Stimulated activated CD4-positive, alpha-beta T cell treated with anti-CD3 and anti-CD28 coated beads, Interleukin-15, amount 100 ng/mL, for 24 hours (primary cell): ENCODE data around the gene GAPT.

ENCODE experiments used
- DNase-seq: peaks from one replicate; pipeline ENCODE4 v3.0.0-alpha.2; 2020

GAPT gene

DNA sequence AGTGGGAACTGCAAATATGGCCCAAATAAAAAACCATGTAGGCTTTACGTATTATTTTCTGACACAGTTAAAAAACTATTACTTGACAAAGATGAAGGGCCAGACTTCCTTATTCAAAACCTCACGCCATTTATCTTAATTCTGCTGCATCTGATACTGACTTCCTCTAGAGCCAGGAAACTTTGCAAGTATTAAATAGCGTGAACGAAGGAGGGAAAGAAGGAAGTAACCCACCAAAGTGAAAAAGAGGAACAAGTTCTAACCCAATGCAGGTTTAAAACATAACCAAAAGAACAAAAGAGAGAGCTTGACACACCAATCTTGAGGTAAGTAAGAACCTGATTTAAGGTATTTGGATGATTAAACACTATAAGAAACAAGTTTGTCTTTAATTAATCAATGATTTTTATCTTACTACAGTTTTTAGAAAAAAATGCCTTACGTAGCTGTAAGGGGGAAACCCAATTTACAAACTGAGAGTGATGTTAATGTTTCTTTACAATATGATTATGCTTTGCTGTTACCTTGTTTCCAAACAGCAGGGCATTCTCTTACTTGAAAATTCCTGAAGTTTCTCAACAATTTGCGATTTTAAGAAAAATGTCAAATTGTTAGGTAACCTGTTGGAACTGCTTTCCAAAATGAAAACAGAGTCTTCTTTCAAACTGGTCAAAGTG is at the start of gene GAPT:
GAPT (plus strand) TSS at position 220 of the 677 bp plus-strand sequence. CDS start 3,102 bp downstream, outside the sequence.
- no peak for DNase-seq

DNA sequence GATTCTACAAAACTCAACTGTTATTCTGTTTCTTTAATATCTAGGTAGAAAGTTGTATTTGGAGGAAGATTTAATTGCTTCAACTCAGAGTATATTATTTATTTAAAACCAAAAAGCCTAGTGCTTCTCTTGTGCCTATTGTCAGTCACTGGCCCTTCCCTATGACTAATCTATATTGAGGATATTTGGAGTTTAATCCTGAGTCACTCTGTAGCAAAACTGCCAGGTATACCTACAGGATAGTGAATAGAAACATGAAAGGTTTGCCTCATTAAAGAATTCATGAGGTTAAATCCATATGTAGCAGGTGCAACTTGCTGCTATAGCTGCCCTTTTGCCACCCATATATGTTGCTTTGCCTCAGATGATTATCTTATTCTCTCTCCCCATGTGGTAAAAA is 46.4 kb upstream of the GAPT start:
- no peak for DNase-seq

DNA sequence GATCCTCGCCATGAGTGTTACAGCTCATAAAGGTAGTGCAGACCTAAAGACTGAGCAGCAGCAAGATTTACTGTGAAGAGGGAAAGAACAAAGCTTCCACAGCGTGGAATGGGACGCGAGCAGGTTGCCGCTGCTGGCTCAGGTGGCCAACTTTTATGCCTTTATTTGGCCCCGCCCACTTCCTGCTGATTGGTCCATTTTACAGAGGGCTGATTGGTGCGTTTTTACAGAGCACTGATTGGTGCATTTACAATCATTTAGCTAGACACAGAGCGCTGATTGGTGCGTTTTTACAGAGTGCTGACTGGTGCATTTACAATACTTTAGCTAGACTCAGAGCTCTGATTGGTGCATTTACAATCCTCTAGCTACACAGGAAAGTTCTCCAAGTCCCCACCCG is 45.2 kb upstream of the GAPT start:
- DNase-seq: no peak

DNA sequence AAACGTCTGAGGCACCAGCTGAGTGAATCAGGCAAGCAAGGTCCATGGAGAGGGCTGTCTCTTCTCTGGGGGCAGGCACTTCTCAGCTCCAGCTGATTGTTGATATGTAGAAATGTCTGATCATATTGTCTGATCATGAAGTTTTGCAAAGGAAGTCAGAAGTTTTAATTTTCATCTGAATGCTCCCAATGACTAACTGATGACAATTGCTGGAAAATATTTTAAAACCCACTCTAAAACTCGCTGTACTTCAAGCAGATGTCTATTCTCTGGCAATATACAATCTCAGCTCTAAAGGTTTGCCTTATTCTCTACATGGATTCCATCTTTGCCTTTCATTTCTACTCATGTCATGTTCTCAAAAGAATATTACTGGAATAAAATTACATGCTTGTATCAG is 44.0 kb upstream of the GAPT start:
- no peak for DNase-seq

DNA sequence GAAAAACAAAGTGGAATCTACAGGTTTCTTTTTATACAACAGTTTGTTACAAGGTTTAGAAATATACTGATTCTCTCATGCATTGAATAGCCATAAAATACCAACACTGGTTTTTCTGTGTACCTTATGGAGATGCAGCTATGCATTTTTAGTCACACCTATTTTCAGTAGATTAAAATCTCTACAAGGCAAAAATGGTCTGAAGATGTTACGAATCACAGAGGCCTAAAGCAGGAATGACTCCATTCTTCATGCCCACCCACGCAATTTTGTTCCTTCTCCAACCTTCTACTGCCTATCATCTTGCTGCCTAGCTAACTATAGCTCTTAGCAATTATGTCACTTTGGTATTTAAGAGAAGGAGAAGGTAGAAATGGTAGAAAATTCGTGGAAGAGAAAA is 41.2 kb upstream of the GAPT start:
- DNase-seq: no peak

DNA sequence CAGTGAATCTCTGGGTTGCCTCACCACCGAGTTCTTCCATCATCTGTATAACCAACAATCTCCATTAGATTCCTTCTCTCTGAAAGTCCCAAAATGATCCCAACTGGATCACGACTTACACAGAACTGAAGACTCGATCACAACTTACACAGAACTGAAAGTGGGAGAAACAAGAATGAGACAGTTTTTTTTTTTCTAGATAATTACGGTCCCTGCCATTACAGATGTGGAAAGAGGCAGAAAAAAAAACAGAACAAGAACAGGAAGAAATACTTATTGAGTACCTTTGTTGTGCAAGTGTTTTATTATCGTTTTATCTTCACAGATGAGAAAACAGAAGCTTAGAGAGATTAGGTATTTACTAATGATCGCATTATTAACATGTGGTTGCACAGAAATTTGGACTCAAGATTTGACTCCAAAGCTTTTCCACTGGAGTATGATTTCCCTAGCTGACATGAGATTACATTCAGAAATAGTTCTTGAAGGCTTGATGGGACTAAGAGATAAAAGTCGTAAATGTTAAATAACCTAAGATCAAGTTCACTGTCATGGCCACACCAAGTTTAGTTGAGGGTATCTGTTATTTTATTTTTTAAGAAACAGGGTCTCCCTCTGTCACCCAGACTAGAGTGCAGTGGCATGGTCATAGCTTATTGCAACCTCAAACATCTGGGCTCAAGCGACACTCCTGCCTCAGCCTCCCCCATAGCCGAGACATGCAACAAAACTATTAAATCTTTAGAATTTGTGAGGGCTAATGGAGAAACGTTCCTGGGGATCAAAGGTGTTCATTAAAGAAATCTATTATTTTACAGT is 40.2 kb upstream of the GAPT start:
- DNase-seq: no peak

DNA sequence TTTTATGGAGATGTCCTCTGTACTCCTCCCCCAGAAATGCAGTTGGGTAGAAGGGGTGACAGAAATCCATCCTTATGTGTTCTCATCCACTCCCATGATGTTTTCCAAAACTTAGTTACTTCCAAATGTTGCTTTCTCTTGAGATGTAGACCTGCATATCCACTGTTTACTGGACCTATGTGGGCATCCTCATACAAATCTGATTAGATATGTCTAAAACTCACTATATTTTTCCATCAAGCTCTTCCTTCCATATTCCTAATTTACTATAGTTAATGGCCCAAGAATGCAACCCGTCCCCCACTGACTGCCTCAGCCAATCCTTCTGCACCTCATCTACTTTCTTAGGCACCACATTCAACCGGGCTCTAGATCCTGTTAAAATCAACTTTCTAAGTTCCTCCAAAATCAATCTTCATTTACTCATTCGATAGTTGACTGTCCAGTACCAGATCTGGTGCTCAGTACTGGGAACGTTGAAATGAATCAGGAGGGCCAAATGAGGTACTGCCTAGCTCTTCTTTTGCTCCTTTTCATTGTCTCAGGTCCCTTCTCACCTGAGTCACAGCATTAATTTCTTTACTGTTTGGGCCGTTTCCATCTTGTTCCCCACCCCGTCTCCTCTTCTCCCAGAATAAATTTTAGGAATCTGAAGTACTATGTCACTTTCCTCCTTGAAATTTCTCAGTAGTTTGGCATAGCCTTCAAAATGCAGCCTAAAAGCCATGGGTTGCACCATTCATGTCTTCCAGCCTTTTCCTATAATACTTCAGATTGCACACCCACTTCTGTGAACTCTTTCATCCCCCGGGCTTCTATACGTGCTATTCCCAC is 39.3 kb upstream of the GAPT start:
- DNase-seq: no peak

DNA sequence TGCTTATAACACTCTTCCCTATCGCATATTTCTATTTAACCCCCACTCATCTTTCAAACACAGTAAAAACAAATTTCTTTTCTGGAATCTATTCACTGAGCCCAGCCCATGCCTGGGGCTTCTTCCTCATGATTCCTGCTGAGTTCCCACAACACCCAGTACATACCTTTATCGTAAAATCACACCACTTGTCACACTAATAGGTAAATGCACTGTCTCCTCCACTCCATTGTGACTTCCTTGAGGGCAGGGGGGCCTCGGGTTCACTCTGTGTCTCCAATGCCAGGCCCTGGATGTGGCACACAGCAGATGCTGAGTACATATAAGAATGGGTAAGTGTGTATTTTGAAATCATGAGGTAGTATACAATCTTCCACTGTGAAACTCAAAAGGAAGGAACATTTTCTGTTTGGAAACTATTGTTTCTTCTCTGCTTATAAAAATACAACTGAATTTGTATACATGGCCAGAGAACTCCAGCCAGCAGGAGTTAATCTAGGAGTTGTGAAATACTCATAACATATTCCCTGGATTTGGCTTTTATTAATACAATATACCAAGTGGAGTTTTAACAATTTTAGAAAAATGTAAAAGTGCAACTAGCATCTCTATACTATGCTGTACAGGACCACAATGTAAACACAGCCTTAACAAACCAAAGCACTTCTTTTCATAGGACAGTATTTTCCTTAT is 38.5 kb upstream of the GAPT start:
- no peak for DNase-seq

DNA sequence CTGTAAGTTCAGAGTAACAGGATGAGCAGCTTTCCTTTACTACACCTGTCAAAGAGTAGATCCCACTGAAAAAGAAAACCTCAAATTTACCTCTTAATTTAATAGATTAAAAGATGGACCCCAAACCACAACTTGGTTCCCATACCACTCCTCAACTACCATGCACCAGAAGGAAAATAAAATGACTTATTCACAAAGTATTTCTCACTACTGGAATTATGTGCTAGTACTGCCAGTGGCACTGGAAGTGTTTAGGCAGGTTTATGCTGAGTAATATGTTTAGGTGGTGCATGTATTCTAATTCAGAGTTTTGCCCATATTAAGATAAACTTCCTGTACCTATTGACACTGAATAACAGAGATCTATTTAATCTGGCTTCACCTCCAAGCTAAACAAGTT is 37.9 kb upstream of the GAPT start:
- no peak for DNase-seq

DNA sequence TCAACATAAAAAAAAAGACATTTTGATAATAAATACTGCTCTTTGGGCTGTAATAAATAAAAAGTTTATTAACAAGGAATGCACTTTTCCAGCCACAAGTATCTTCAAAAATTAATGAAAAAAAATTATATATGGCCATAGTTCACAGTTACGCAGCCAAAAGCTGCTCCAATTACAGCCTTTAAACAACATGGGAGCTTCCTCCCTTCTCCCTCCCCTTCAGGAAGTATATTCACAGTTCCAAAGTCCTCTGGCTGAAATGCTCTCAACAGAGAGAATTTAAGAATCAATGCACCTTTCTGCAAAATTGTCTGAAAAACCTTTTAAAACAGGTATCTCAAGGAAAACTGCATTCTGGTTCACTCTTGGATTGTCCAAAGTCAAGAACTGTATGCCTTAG is 37.2 kb upstream of the GAPT start:
- no peak for DNase-seq

DNA sequence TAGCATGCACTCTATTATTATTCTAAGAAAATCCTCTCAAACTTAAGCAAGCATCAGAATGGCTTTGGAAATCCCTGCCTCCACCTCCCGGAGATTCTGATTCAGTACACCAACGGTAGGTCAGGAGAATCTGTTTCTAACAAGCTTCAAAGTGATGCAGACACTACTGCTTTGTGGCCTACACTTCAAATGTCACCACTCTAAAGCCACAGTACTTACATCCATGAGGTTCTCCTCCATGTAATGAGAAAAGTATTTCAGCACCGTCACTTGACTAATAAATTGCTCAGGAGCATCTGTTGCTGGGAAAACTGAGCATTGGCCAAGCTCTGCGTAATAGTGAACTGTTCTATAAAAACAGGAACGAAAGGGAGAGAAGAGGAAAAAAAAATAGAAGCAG is 36.2 kb upstream of the GAPT start:
- no peak for DNase-seq

DNA sequence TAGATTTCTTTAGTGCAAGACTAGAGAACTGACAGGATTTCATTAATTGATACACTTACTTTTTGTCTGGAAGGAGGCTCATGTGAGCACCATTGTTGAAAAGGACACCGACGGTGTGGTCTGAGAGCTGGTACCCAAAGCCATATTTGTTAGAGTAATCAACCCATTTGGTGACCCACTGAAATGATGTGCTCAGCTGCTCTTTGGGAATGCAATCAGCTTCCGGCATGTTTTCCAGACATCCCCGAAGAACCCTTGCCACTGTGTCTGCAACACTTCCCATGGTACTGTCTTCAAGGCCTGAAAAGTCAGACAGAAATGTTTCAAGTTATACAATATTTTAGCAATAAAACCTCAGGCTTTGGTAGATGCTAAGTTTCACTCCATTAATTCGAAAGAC is 35.8 kb upstream of the GAPT start:
- DNase-seq: no peak

DNA sequence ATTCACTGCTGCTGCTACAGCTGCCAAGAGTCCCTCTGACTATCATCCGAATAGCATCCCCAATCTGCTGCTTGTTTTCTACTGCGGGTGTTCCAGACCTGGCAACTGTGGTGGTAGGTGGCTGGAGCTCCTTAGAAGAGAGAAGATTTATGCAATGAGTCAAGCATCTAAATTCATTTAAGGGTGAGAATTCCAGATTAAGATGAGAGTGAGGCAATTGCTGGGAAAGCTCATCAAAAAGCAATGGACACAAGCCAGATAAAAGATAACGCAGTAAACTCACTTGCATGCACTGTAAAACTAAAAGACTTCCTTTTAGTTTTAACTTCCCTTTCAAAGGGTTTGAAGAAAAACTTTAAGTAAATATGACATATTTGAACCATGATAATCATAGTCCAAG is 35.2 kb upstream of the GAPT start:
- no peak for DNase-seq

DNA sequence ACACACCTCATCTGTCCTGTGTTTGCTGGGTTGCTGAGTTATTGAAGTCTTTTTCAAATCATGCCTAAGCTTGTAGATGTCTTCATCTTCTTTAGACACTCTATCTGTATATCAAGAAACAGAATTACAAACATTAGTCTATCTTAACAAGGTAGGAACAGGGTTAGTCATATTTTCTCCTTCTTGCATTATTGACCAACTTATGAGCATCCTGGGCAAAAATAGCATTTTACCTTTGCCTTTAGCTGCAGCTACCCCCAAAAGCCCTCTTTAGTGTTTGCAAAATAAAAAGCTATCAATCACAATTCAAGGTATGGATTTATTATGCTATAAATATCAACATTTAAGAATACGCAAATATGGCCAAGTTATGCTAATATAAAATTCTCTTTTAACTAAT is 34.7 kb upstream of the GAPT start:
- DNase-seq: no peak

DNA sequence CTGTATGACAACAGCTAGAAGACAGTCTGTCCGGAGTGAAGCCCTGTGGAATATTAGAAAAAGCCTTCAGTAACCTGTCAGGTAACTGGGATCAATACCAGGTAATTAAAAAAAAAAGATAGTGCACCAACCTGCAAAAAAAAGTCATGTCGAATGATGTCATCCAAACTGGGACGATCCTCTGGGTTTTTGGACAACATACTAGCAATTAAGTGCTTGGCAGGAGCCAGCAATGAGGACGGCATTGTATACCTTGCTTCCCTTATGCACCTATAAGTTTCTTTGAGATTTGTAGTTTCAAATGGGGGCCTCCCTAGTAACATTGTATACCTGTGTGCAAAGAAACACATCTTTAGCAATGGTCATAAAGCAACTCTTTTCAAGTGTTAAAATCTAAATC is 34.2 kb upstream of the GAPT start:
- DNase-seq: no peak

DNA sequence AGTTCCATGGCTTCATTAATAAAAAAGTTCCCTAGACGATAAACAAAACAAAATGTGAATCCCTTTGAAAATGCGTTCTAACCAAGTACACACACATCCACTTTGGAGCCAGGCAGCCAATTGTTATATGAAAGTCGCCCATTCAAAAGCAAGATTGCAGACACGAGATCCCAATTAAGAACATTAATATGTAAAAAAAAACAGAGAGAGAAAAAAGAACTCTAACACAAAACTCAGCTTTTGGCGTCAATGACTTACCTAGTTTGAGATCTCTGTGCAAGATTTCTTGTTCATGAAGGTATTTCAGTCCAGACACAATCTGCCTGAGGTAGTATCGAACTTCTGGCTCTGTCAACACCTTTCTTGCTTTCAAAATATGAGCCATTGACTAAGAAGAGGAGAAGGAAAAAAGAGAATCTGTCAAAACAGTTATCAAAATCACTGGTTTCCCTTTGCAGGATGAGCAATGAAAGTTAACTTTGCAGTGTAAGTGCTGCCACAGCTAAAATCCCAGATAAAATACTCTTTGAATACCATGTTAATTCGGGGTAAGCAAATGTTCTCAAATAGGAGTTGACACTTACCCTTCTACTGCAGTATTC is 33.0 kb upstream of the GAPT start:
- no peak for DNase-seq

DNA sequence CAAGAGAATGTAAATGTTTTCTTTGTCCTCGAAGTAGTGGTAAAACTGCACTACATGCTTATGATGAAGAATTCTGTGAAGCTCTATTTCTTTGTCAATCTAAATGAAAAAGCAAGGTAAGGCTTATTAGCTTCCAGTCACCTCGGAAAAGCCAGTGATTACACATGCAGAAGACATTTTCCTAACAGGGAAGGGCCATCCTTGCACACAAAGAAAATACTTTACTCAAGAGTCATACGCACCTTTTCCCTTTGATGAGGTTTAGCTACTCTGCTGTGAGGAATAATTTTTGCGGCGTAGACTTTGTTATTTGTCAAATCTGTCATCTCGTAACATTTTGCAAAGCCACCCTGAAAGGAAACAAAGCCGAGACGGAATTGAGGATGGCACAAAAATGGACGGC is 32.5 kb upstream of the GAPT start:
- no peak for DNase-seq

DNA sequence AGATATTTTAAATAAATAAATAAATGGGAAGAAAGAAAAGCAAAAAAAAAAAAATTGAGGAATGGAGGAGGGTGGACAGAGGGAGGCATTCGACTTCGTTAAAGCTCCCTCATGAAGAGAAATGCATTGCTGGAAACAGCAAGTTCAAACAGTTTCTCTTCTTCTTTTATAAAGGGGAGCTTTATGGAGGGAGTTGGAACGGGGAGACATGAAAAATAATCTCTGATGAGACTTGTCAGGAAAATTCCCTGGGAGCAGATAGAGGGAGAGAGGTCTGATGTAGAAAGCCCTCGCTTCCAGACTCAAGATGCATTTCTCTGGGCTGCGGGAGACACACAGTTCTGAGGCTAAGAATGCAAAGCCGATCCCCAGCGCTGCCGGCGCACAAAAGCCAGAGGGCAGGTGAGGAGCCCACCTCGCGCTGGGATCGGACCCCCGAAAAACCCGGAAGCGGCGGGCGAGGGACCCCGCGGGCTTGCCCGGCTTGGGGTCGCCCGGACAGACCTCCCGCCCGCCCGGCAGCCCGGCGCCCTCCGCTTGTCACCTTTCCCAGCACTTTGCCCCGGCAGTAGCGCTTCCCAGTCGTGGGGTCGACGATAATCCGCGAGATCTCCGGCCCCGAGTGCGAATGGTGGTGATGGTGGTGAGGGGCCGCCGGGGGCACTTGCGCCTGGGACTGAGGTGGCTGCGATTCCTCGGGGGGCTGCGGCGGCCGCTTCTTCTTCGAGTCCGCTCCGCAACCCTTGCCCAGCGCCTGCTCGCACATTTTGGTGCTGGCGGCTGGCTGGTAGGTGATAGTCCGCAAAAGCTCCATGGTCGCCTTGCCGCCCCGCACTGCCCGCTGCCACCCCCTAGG is 31.9 kb upstream of the GAPT start:
- DNase-seq: no peak

DNA sequence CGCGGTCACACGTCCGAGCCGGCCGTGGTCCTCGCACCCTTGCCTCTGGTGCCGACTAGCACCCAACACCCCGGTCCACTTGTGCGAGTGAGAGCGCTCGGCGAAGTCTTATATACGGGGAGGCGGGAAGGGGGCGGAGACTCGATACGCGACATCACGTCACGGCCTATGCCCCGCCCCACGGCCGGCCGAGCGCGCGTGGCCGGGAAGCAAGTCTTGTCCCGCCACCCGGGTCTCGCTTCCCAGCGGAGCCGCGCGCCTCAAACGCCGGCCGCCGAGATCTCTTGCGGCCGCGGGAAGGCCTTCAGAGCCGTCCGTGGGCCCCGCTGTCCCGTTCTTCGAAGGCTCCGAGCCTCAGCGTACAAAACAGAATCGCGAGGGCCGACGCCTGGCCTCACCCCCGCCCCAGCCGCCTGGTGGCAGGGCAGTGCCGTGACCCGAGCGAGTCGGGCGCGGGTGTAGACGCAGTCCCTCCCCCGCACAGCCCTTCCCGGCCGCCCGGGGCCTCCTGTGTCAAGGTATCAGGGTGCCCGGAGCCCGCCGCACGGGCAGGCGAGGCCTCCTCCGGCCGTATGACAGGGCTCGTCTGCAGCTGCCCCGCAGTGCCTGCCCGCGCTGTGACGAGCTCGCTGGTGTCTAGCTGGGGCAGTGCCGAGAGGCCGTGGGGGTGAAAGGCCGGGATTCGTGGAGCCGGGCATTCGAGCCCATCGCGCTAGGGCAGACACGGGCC is 31.1 kb upstream of the GAPT start, which contains the start of gene PLK2:
PLK2 (minus strand) TSS at position 85 of the 730 bp plus-strand sequence. CDS start 127 bp downstream, outside the sequence.
- peak; percentile 88 for DNase-seq

DNA sequence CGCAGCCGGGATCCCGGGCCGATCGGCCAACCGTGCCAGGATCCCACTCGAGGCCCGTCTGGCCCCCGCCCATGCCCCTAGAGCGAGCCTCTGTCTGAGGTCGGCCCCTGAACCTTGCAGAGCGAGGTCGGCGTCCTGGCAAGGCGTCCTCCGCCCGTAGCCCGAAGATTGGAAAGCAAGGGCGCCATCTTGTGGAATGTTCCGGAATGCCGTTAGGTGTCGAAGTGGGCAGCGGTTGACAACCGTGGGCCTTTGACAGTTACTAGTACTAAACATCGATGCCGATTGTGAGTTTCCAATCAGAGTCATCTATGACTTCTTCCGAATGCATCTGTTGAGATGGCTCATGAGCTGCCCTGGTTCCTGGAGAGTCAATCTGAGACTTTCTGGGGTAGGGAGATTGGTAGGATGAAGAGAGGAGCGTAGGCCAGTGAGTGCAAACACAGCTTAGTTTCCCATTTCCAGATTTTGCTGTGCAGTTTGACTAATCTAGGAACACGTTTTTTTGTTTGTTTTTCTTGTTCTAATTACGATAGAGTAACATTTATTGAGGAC is 30.4 kb upstream of the GAPT start:
- DNase-seq: peak; percentile 90
